Cardiac fibroblast (primary cell): ENCODE results near the gene CCDC83.
"Not testable (repeated sequence)": the region's sequence is repeated elsewhere in the genome, so short reads cannot be mapped to it uniquely, and the experiment has no call there.

Source experiments
- DNase-seq, 2 donors: peaks; one replicate each; pipeline versions ENCODE4 v3.0.0 to v3.0.0-alpha.2; 2010; ENCODE audit warnings: low read depth in 2 of 2
- H3K4me3 ChIP-seq, 2 donors: replicated peaks in 1 of 2; 1 replicate in 1 of 2; 2 replicates in 1 of 2; pipeline ENCODE4 v1.5.1; 2011; ENCODE audit warnings: low read depth in 2 of 2, low read length in 2 of 2, mild to moderate bottlenecking in 2 of 2, moderate library complexity in 1 of 2
- TF ChIP-seq, protein P1 (sequence below): IDR thresholded peaks from one replicate; pipeline ENCODE4 v1.5.1; 2011; ENCODE audit warnings: low read depth, mild to moderate bottlenecking, low read length, inconsistent platforms

CCDC83 gene

DNA sequence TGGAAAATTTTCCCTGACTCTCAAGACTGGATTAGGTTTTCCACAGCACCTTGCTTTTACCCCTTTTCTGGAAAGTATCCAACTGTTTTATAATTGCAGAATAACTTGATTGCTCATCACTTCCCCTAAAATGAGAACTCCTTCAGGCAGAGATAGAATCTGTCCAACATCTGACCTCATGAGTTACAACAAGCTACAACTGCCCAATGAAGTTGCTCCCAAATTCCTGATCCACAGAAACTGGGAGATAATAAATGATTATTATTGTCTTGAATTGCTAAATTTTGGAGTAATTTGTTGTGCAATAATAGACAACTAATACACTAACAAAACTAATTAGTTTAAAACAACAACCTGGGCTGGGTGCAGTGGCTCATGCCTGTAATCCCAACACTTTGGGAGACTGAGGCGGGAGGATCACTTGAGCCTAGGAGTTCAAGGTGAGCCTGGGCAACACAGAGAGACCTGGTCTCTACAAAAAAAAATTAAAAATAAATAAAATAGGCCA, 10.0 kb upstream of the CCDC83 start:
- TF ChIP-seq, protein P1, sequence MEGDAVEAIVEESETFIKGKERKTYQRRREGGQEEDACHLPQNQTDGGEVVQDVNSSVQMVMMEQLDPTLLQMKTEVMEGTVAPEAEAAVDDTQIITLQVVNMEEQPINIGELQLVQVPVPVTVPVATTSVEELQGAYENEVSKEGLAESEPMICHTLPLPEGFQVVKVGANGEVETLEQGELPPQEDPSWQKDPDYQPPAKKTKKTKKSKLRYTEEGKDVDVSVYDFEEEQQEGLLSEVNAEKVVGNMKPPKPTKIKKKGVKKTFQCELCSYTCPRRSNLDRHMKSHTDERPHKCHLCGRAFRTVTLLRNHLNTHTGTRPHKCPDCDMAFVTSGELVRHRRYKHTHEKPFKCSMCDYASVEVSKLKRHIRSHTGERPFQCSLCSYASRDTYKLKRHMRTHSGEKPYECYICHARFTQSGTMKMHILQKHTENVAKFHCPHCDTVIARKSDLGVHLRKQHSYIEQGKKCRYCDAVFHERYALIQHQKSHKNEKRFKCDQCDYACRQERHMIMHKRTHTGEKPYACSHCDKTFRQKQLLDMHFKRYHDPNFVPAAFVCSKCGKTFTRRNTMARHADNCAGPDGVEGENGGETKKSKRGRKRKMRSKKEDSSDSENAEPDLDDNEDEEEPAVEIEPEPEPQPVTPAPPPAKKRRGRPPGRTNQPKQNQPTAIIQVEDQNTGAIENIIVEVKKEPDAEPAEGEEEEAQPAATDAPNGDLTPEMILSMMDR = no peak
- DNase-seq = peak in 1 of 2 donors; percentile 43
- H3K4me3 ChIP-seq = no peak overlapping the region

DNA sequence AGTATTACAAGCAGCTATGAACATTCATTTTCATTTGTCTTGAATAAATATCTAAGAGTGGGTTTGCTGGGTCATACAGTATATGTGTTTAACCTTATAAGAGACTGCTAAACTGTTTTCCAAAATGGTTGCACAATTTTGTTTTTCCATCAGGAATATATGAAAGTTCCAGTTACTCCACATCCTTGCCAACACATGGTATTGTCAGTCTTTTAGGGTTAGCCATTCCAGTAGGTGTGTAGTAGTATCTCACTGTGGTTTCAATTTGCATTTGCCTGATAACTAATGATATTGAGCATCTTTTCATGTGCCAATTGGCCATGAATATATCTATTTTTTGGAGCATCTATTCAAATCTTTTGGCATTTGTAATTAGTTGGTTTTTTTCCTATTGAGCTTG, 7.7 kb upstream of the CCDC83 start:
- no peak overlapping the region for H3K4me3 ChIP-seq
- TF ChIP-seq, protein P1 = no peak
- no peak for DNase-seq

- no peak overlapping the region for H3K4me3 ChIP-seq
These were observed 7.2 kb upstream of the CCDC83 start for GRCh38 chr11:85848006-85848405.

GRCh38 chr11:85848556-85848955, 6.6 kb upstream of the CCDC83 start:
- no peak for DNase-seq
- TF ChIP-seq, protein P1 = no peak
- no peak overlapping the region for H3K4me3 ChIP-seq

More at GRCh38 chr11:85848006-85848405, 7.2 kb upstream of the CCDC83 start:
- TF ChIP-seq, protein P1 = no peak
- peak in 1 of 2 donors; percentile 3 for DNase-seq

GRCh38 chr11:85852754-85853153, 2.4 kb upstream of the CCDC83 start:
- DNase-seq, H3K4me3 ChIP-seq: not testable (repeated sequence)

- H3K4me3 ChIP-seq, DNase-seq: not testable (repeated sequence)
These were observed 1.6 kb upstream of the CCDC83 start for GRCh38 chr11:85853541-85853940.

GRCh38 chr11:85854212-85854556, 999 bp upstream of the CCDC83 start:
- DNase-seq = no peak
- TF ChIP-seq, protein P1 = no peak
- H3K4me3 ChIP-seq = peak overlapping the region; percentile 59 to 61

GRCh38 chr11:85854557-85855340, 434 bp upstream of the CCDC83 start:
- peak; percentile 93 to 95 for DNase-seq
- H3K4me3 ChIP-seq = peak overlapping the region; percentile 59 to 61
- TF ChIP-seq, protein P1 = peak; percentile 60
